MM.1S (cell line): ENCODE data around the gene TMEM229A.

Experiments
- EZH2 ChIP-seq: fragments of 300-600 bp; sonication (generic); optimal IDR thresholded peaks from 2 replicates; pipeline ENCODE3; 2017; ENCODE audit warnings: low read depth, mild to moderate bottlenecking, antibody characterized with exemption, low read length, mixed read lengths
- TF ChIP-seq, protein P1 (sequence below): fragments of 300-600 bp; sonication (generic); IDR thresholded peaks from 2 replicates; pipeline ENCODE4 v1.5.1; 2016; ENCODE audit warnings: antibody characterized with exemption, low read length, mixed read lengths

DNA sequence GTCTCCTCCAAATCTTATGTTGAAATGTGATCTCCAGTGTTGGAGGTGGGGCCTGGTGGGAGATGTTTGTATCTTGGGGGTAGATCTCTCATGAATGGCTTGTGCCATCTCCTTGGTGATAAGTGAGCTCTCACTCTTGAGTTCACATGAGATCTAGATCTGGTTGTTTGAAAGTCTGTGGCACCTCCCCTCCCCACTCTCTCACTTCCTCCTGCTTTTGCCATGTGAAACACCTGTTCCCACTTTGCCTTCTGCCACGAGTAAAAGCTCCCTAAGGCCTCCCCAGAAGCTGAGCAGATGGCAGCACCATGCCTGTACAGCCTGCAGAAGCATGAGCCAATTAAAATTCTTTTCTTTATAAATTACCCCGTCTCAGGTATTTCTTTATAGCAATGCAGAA, 23.5 kb downstream of the TMEM229A start:
- TF ChIP-seq, protein P1, sequence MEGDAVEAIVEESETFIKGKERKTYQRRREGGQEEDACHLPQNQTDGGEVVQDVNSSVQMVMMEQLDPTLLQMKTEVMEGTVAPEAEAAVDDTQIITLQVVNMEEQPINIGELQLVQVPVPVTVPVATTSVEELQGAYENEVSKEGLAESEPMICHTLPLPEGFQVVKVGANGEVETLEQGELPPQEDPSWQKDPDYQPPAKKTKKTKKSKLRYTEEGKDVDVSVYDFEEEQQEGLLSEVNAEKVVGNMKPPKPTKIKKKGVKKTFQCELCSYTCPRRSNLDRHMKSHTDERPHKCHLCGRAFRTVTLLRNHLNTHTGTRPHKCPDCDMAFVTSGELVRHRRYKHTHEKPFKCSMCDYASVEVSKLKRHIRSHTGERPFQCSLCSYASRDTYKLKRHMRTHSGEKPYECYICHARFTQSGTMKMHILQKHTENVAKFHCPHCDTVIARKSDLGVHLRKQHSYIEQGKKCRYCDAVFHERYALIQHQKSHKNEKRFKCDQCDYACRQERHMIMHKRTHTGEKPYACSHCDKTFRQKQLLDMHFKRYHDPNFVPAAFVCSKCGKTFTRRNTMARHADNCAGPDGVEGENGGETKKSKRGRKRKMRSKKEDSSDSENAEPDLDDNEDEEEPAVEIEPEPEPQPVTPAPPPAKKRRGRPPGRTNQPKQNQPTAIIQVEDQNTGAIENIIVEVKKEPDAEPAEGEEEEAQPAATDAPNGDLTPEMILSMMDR: no peak
- TF ChIP-seq EZH2: no peak
